ENCODE data around the gene SLC7A7.
"Not testable (repeated sequence)": the region's sequence is repeated elsewhere in the genome, so short reads cannot be mapped to it uniquely, and the experiment has no call there.

The SLC7A7 gene

GRCh38 chr14:22843123-22843925, 28.1 kb upstream of the SLC7A7 start:
- FAIRE-seq: no peak

- no peak for FAIRE-seq
Observed at GRCh38 chr14:22842211-22843122, 27.2 kb upstream of the SLC7A7 start.

- no peak for FAIRE-seq
Observed at GRCh38 chr14:22841769-22842168, 26.5 kb upstream of the SLC7A7 start.

- FAIRE-seq: no peak
Observed at GRCh38 chr14:22841311-22841710, 26.1 kb upstream of the SLC7A7 start.

- FAIRE-seq: no peak
Observed at GRCh38 chr14:22839159-22839779, 24.0 kb upstream of the SLC7A7 start.

GRCh38 chr14:22838631-22839041, 23.4 kb upstream of the SLC7A7 start:
- FAIRE-seq: no peak

GRCh38 chr14:22837750-22838538, 22.7 kb upstream of the SLC7A7 start:
- FAIRE-seq: no peak

- FAIRE-seq: no peak
Observed at GRCh38 chr14:22837114-22837749, 22.0 kb upstream of the SLC7A7 start.

- peak; percentile 93 for FAIRE-seq
Observed at GRCh38 chr14:22836301-22837113, 21.3 kb upstream of the SLC7A7 start, which contains the start of gene MMP14. Gene MMP14, plus strand, starts transcription at chr14:22836585. Its CDS starts 233 bp downstream, at chr14:22836818.

GRCh38 chr14:22835505-22835904, 20.3 kb upstream of the SLC7A7 start:
- no peak for FAIRE-seq

- no peak for FAIRE-seq
Observed at GRCh38 chr14:22830443-22831010, 15.3 kb upstream of the SLC7A7 start.

GRCh38 chr14:22829661-22830442, 14.6 kb upstream of the SLC7A7 start, which contains the start of gene MRPL52:
Gene MRPL52, plus strand, starts transcription at chr14:22829887. Its CDS starts 26 bp downstream, at chr14:22829913.
- FAIRE-seq: peak; percentile 29

GRCh38 chr14:22829076-22829660, 13.9 kb upstream of the SLC7A7 start:
- not testable (repeated sequence) for FAIRE-seq

GRCh38 chr14:22824711-22825359, 9.6 kb upstream of the SLC7A7 start:
- no peak for FAIRE-seq

- no peak for FAIRE-seq
Observed at GRCh38 chr14:22822571-22823098, 7.4 kb upstream of the SLC7A7 start.

- FAIRE-seq: no peak
Observed at GRCh38 chr14:22822016-22822570, 6.9 kb upstream of the SLC7A7 start.

- FAIRE-seq: no peak
Observed at GRCh38 chr14:22821193-22822015, 6.2 kb upstream of the SLC7A7 start.
